ENCODE measurements around the gene NEURL1.

Gene NEURL1

DNA sequence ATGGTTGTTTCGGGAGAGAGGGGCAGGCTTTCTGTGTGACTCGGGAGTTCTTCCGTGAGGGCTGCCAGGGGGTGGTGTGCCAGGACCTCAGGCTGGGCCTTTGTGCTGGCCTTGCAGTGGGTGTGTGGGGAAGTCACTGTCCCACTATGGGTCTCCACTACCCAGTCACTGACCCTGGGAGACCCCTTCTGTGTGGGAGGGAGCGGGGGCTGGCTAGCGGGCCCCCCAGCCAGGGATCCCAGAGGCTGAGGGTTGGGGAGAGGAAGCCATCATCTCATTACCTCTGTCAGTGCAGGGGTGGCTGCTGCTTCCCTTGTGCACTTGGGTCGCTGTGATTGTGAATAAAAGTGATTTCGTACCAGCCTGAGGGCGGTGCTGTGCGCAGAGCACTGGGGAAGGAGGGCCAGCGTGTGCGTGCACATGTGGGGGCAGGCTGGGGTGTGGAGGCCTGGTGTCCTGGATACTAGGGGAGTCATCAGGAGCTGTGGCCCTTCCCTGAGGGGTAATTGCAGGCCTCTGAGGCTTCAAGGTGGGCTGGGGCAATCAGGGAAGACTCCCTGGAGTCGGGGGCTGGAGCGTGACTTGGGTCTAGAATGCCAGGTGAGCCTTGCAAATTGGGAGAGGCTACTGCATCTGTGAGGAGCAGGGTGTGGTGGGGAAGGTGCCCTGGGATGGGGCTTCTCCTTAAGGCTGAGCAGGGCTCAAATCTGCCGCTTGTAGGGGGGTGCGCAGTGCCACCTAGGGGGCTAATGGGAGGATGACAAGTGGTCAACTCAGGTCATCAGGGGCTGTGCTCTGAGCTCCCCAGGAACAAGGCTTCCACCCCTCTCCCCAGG lies 98.9 kb downstream of the NEURL1 start:
- peaks cover 0 to 12% of the 10 kb centered on the region in 2 experiments for H3K36me3 ChIP-seq (ENCODE audit: control insufficient read depth in 1 of 2, insufficient read depth in 2 of 2, low read depth in 1 of 2, low read length in 2 of 2)
- H4K8ac ChIP-seq (ENCODE audit: low read length): no peak overlapping the region
- WGBS: 76% methylated on average over 14 of the region's 15 CpGs
- H3K27ac ChIP-seq (ENCODE audit: low read length, poor library complexity, severe bottlenecking): no peak overlapping the region
- H2BK12ac ChIP-seq (ENCODE audit: low read length in 2 of 2): no peak overlapping the region
- H2AFZ ChIP-seq (ENCODE audit: low read depth, low read length): no peak overlapping the region
- H3K79me1 ChIP-seq (replicated peaks; ENCODE audit: low read length, poor library complexity, severe bottlenecking): no peaks in the 10 kb centered on the region
- no peak overlapping the region for H3K23ac ChIP-seq (ENCODE audit: low read length in 2 of 2)
- H3K27me3 ChIP-seq (ENCODE audit: control insufficient read depth in 1 of 2, insufficient read depth in 1 of 2, low read length in 2 of 2): peaks cover 0 to 52% of the 10 kb centered on the region in 2 experiments
- H3K14ac ChIP-seq (ENCODE audit: low read length in 2 of 2): no peak overlapping the region
- peak; percentile 34 for DNase-seq
- H2AK5ac ChIP-seq (ENCODE audit: low read length, severe bottlenecking): no peak overlapping the region
- no peaks in the 10 kb centered on the region for H3K9me3 ChIP-seq (ENCODE audit: control insufficient read depth, low read length)
- no peak overlapping the region for H2BK5ac ChIP-seq (ENCODE audit: low read depth, low read length, poor library complexity, severe bottlenecking)
- no peak overlapping the region for H4K91ac ChIP-seq (ENCODE audit: low read length)
- no peak overlapping the region for H2BK120ac ChIP-seq (ENCODE audit: low read depth, low read length)
- H3K4me3 ChIP-seq (ENCODE audit: insufficient read depth in 1 of 2, low read depth in 1 of 2, low read length in 2 of 2): no peak overlapping the region
- no peak overlapping the region for H3K18ac ChIP-seq (ENCODE audit: low read depth in 1 of 2, low read length in 2 of 2)
- H2BK15ac ChIP-seq (ENCODE audit: low read depth, poor library complexity, severe bottlenecking): peak overlapping the region; percentile 3
- no peaks in the 10 kb centered on the region for H3K4me1 ChIP-seq (ENCODE audit: control insufficient read depth, insufficient read depth, low read depth, low read length)
- no peak overlapping the region for H3K4me2 ChIP-seq (ENCODE audit: low read length, poor library complexity, severe bottlenecking)
- H3K4ac ChIP-seq (ENCODE audit: low read depth in 1 of 2, low read length in 2 of 2): no peak overlapping the region
- no peak overlapping the region for H3K9ac ChIP-seq (ENCODE audit: low read length)

DNA sequence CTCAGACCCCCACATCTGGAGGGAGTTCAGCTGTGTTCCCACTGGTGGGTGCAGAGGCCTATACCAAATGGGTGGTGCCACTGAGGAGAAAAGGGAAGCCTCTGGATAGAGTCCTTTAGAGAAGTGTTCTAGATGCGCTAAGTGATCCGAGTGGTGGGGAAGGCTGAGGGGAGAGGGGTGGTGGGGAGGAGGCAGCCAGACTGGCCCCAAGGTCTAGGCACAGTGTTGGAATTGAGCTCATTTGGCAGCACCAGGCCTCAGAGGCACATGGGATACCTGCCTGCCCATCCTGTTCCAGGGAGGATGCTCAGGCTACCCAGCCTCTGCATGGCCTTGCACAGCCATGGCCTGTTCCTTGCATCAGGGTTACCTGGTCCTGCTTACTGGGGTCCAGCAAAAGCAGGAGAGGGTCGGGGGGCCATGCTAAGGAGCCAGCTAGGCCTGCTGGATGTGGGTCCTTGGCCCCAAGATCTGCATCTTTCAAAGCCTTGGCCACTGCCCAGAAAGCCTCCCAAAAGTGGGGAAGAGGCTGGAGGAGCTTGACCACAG lies 99.6 kb downstream of the NEURL1 start:
- Histone ChIP-seq H3K27ac (ENCODE audit: low read length, poor library complexity, severe bottlenecking) (no peak overlapping the region), H2BK15ac (ENCODE audit: low read depth, poor library complexity, severe bottlenecking) (no peak overlapping the region), H3K4me1 (ENCODE audit: control insufficient read depth, insufficient read depth, low read depth, low read length) (no peaks in the 10 kb centered on the region), H3K4me3 (ENCODE audit: insufficient read depth in 1 of 2, low read depth in 1 of 2, low read length in 2 of 2) (no peak overlapping the region), H3K9ac (ENCODE audit: low read length) (no peak overlapping the region), H2BK120ac (ENCODE audit: low read depth, low read length) (no peak overlapping the region), H3K14ac (ENCODE audit: low read length in 2 of 2) (no peak overlapping the region), H3K9me3 (ENCODE audit: control insufficient read depth, low read length) (no peaks in the 10 kb centered on the region), H3K4ac (ENCODE audit: low read depth in 1 of 2, low read length in 2 of 2) (no peak overlapping the region), H3K79me1 (replicated peaks; ENCODE audit: low read length, poor library complexity, severe bottlenecking) (no peaks in the 10 kb centered on the region), H3K36me3 (ENCODE audit: control insufficient read depth in 1 of 2, insufficient read depth in 2 of 2, low read depth in 1 of 2, low read length in 2 of 2) (peaks cover 0 to 15% of the 10 kb centered on the region in 2 experiments), H3K27me3 (ENCODE audit: control insufficient read depth in 1 of 2, insufficient read depth in 1 of 2, low read length in 2 of 2) (peaks cover 0 to 53% of the 10 kb centered on the region in 2 experiments), H2BK12ac (ENCODE audit: low read length in 2 of 2) (no peak overlapping the region), H2AK5ac (ENCODE audit: low read length, severe bottlenecking) (no peak overlapping the region), H2AFZ (ENCODE audit: low read depth, low read length) (no peak overlapping the region), H4K91ac (ENCODE audit: low read length) (no peak overlapping the region), H3K23ac (ENCODE audit: low read length in 2 of 2) (no peak overlapping the region), H4K8ac (ENCODE audit: low read length) (no peak overlapping the region), H3K18ac (ENCODE audit: low read depth in 1 of 2, low read length in 2 of 2) (no peak overlapping the region), H2BK5ac (ENCODE audit: low read depth, low read length, poor library complexity, severe bottlenecking) (no peak overlapping the region), H3K4me2 (ENCODE audit: low read length, poor library complexity, severe bottlenecking) (no peak overlapping the region)
- no peak for DNase-seq
- 70% methylated on average over 3 of the region's 3 CpGs for WGBS

DNA sequence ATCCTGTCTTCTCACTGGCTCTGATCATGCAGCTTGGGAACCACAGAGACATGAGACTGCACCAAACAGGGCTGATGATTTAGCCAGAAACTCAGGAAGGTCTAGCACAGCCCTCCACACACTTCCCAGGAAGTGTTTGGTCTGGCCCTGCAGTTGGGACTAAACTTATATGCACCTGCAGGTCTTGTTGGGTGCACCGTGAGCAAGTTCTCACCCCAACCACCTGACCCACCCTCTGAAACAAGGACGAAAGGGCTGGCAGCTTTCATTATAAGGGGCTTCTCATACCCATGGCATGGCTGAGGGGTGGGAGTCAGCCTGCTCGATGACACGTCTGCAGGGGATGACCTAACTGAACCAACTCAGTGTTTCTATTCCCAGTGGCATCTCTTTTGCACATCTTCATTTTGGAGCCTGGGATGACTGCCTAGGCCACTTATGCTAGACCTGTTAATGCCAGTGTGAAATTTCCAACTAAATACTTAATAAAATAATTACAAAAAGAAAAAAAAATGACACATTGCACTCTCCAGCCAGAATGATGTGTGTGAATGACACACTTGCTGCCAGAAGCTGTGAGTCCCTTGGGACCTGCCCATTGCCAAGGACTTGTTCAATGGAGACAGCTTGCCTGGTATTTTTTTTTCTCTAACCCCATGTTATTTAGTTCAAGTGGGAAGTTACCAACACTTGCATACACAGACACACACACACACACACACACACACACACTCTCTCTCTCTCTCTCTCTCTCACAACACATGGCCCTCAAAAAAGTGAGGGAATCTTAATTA lies 102.6 kb downstream of the NEURL1 start:
- H3K18ac ChIP-seq (ENCODE audit: low read depth in 1 of 2, low read length in 2 of 2): no peak overlapping the region
- H2BK15ac ChIP-seq (ENCODE audit: low read depth, poor library complexity, severe bottlenecking): no peak overlapping the region
- no peak overlapping the region for H4K91ac ChIP-seq (ENCODE audit: low read length)
- no peak overlapping the region for H3K9ac ChIP-seq (ENCODE audit: low read length)
- no peak overlapping the region for H2BK120ac ChIP-seq (ENCODE audit: low read depth, low read length)
- H3K27ac ChIP-seq (ENCODE audit: low read length, poor library complexity, severe bottlenecking): no peak overlapping the region
- H3K4me1 ChIP-seq (ENCODE audit: control insufficient read depth, insufficient read depth, low read depth, low read length): no peaks in the 10 kb centered on the region
- peaks cover under 1 to 26% of the 10 kb centered on the region in 2 experiments for H3K36me3 ChIP-seq (ENCODE audit: control insufficient read depth in 1 of 2, insufficient read depth in 2 of 2, low read depth in 1 of 2, low read length in 2 of 2)
- no peak overlapping the region for H2AFZ ChIP-seq (ENCODE audit: low read depth, low read length)
- peaks cover 0 to 31% of the 10 kb centered on the region in 2 experiments for H3K27me3 ChIP-seq (ENCODE audit: control insufficient read depth in 1 of 2, insufficient read depth in 1 of 2, low read length in 2 of 2)
- no peaks in the 10 kb centered on the region for H3K9me3 ChIP-seq (ENCODE audit: control insufficient read depth, low read length)
- no peak overlapping the region for H3K23ac ChIP-seq (ENCODE audit: low read length in 2 of 2)
- H3K4me2 ChIP-seq (ENCODE audit: low read length, poor library complexity, severe bottlenecking): no peak overlapping the region
- no peak overlapping the region for H2BK12ac ChIP-seq (ENCODE audit: low read length in 2 of 2)
- no peak overlapping the region for H3K4me3 ChIP-seq (ENCODE audit: insufficient read depth in 1 of 2, low read depth in 1 of 2, low read length in 2 of 2)
- no peak overlapping the region for H4K8ac ChIP-seq (ENCODE audit: low read length)
- no peak overlapping the region for H2AK5ac ChIP-seq (ENCODE audit: low read length, severe bottlenecking)
- WGBS: 81% methylated on average over 4 of the region's 4 CpGs
- no peak for DNase-seq
- H3K79me1 ChIP-seq (replicated peaks; ENCODE audit: low read length, poor library complexity, severe bottlenecking): no peaks in the 10 kb centered on the region
- no peak overlapping the region for H3K14ac ChIP-seq (ENCODE audit: low read length in 2 of 2)
- H3K4ac ChIP-seq (ENCODE audit: low read depth in 1 of 2, low read length in 2 of 2): no peak overlapping the region
- H2BK5ac ChIP-seq (ENCODE audit: low read depth, low read length, poor library complexity, severe bottlenecking): no peak overlapping the region

DNA sequence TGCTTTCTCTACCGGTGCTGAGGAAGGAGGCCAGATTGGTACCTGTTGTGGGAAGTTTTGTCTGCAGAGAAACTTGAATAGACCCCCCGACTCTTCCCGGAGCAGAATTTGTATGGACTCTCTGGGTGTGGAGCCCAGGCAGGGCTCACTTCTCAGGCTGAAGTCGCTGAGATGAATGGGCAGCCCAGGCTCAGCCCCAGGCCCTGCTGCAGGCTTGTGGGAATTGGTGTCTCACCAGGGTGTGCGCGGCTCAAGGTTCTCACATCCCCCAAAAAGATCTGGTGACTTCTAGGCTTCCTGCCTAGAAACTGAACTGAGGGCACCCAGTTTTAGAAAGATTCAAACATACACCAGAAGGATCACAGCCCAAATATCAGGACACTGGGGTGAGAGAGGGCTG lies 103.5 kb downstream of the NEURL1 start:
- Histone ChIP-seq H3K27ac (ENCODE audit: low read length, poor library complexity, severe bottlenecking) (no peak overlapping the region), H2BK12ac (ENCODE audit: low read length in 2 of 2) (no peak overlapping the region), H3K27me3 (ENCODE audit: control insufficient read depth in 1 of 2, insufficient read depth in 1 of 2, low read length in 2 of 2) (peaks cover 0 to 31% of the 10 kb centered on the region in 2 experiments), H3K14ac (ENCODE audit: low read length in 2 of 2) (no peak overlapping the region), H3K18ac (ENCODE audit: low read depth in 1 of 2, low read length in 2 of 2) (no peak overlapping the region), H3K4me3 (ENCODE audit: insufficient read depth in 1 of 2, low read depth in 1 of 2, low read length in 2 of 2) (no peak overlapping the region), H3K23ac (ENCODE audit: low read length in 2 of 2) (no peak overlapping the region), H3K4ac (ENCODE audit: low read depth in 1 of 2, low read length in 2 of 2) (no peak overlapping the region), H3K4me2 (ENCODE audit: low read length, poor library complexity, severe bottlenecking) (no peak overlapping the region), H2BK120ac (ENCODE audit: low read depth, low read length) (no peak overlapping the region), H4K8ac (ENCODE audit: low read length) (peak overlapping the region; percentile 21), H2BK5ac (ENCODE audit: low read depth, low read length, poor library complexity, severe bottlenecking) (no peak overlapping the region), H3K4me1 (ENCODE audit: control insufficient read depth, insufficient read depth, low read depth, low read length) (no peaks in the 10 kb centered on the region), H3K9ac (ENCODE audit: low read length) (peak overlapping the region; percentile 32), H2AK5ac (ENCODE audit: low read length, severe bottlenecking) (no peak overlapping the region), H3K9me3 (ENCODE audit: control insufficient read depth, low read length) (no peaks in the 10 kb centered on the region), H3K79me1 (replicated peaks; ENCODE audit: low read length, poor library complexity, severe bottlenecking) (no peaks in the 10 kb centered on the region), H4K91ac (ENCODE audit: low read length) (no peak overlapping the region), H2BK15ac (ENCODE audit: low read depth, poor library complexity, severe bottlenecking) (no peak overlapping the region), H3K36me3 (ENCODE audit: control insufficient read depth in 1 of 2, insufficient read depth in 2 of 2, low read depth in 1 of 2, low read length in 2 of 2) (peaks cover 9 to 35% of the 10 kb centered on the region in 2 experiments), H2AFZ (ENCODE audit: low read depth, low read length) (no peak overlapping the region)
- no peak for DNase-seq
- WGBS: 90% methylated on average over 6 of the region's 6 CpGs
